HG03342 (cell line): ENCODE measurements around the gene MGAT1.
A peak's percentile ranks its signal among the peaks of the same experiment; 100 is the strongest.
"Not testable (repeated sequence)": the region's sequence is repeated elsewhere in the genome, so short reads cannot be mapped to it uniquely, and the experiment has no call there.

Source experiments
- ATAC-seq: cut with Tn5 transposase; IDR thresholded peaks from one replicate; pipeline ENCODE4 v1.9.1; 2021; ENCODE audit warnings: mild to moderate bottlenecking, moderate library complexity; ENCODE audit not compliant: unreplicated experiment

MGAT1 gene

GRCh38 chr5:180807046-180807445 lies 4.4 kb upstream of the MGAT1 start:
- ATAC-seq, result no peak

GRCh38 chr5:180806351-180807011 lies 3.9 kb upstream of the MGAT1 start:
- no peak for ATAC-seq

- ATAC-seq, result peak; percentile 4
Observed at GRCh38 chr5:180804129-180804618, 1.6 kb upstream of the MGAT1 start.

- peak; percentile 54 for ATAC-seq
Observed at GRCh38 chr5:180803181-180804128, 849 bp upstream of the MGAT1 start.

GRCh38 chr5:180801596-180802324 lies 846 bp downstream of the MGAT1 start:
- no peak for ATAC-seq

- no peak for ATAC-seq
Observed at GRCh38 chr5:180799902-180800801, 2.5 kb downstream of the MGAT1 start.

GRCh38 chr5:180799194-180799593 lies 3.4 kb downstream of the MGAT1 start:
- no peak for ATAC-seq

GRCh38 chr5:180798193-180798592 lies 4.4 kb downstream of the MGAT1 start:
- ATAC-seq, result no peak

GRCh38 chr5:180797256-180798192 lies 5.1 kb downstream of the MGAT1 start:
- no peak for ATAC-seq

GRCh38 chr5:180795771-180796313 lies 6.8 kb downstream of the MGAT1 start:
- ATAC-seq, result no peak

GRCh38 chr5:180792965-180793287 lies 9.7 kb downstream of the MGAT1 start:
- no peak for ATAC-seq

- ATAC-seq, result no peak
Observed at GRCh38 chr5:180792287-180792964, 10.2 kb downstream of the MGAT1 start.

- ATAC-seq, result no peak
Observed at GRCh38 chr5:180791611-180792213, 10.9 kb downstream of the MGAT1 start.

- ATAC-seq, result no peak
Observed at GRCh38 chr5:180790524-180790923, 12.1 kb downstream of the MGAT1 start.

GRCh38 chr5:180790020-180790419 lies 12.6 kb downstream of the MGAT1 start:
- ATAC-seq, result no peak

- ATAC-seq, result not testable (repeated sequence)
Observed at GRCh38 chr5:180788651-180789410, 13.8 kb downstream of the MGAT1 start.

- ATAC-seq, result no peak
Observed at GRCh38 chr5:180787711-180788431, 14.7 kb downstream of the MGAT1 start.
